GM23338 (cell line): ENCODE measurements around the gene NUP214. TPM values are rescaled to one million over a fixed set of nuclear protein-coding genes. Genes with fewer than 3 reads are reported as not detected.

Experiments used
- ATAC-seq: fragments of 200-7000 bp; cut with Tn5 transposase; 3 replicates; pipeline ENCODE4 v1.9.1; 2020
- DNase-seq: peaks from one replicate; pipeline ENCODE4 v3.0.0-alpha.2; 2015; ENCODE audit warnings: low spot score
- H2AFZ ChIP-seq: fragments of 200-600 bp; sonication (generic); 2 replicates; pipeline ENCODE4 v1.8.0; 2016; ENCODE audit warnings: antibody characterized with exemption, mild to moderate bottlenecking, moderate library complexity
- H3F3A ChIP-seq: fragments of 200-600 bp; sonication (generic); replicated peaks from 2 replicates; pipeline ENCODE4 v1.8.0; 2017; ENCODE audit warnings: antibody characterized with exemption, mixed run types, low read depth
- H3K27ac ChIP-seq: fragments of 200-600 bp; sonication (generic); 2 replicates; pipeline ENCODE4 v1.6.1; 2016; ENCODE audit warnings: low read depth
- H3K27me3 ChIP-seq: fragments of 200-600 bp; sonication (generic); 2 replicates; pipeline ENCODE4 v1.8.0; 2016; ENCODE audit warnings: mild to moderate bottlenecking, mixed run types, moderate library complexity; ENCODE audit not compliant: insufficient read depth
- H3K36me3 ChIP-seq: fragments of 200-600 bp; sonication (generic); 2 replicates; pipeline ENCODE4 v1.8.0; 2016; ENCODE audit warnings: mild to moderate bottlenecking; ENCODE audit not compliant: insufficient read depth
- H3K4me1 ChIP-seq: fragments of 200-600 bp; sonication (generic); 2 replicates; pipeline ENCODE4 v1.8.0; 2016; ENCODE audit warnings: mild to moderate bottlenecking, moderate library complexity; ENCODE audit not compliant: insufficient read depth
- H3K4me2 ChIP-seq: fragments of 200-600 bp; sonication (generic); 2 replicates; pipeline ENCODE4 v1.7.1; 2017; ENCODE audit warnings: mixed run types
- H3K4me3 ChIP-seq: fragments of 200-600 bp; sonication (generic); 2 replicates; pipeline ENCODE4 v1.6.1; 2016; ENCODE audit warnings: mixed run types
- H3K79me2 ChIP-seq: fragments of 200-600 bp; sonication (generic); replicated peaks from 2 replicates; pipeline ENCODE4 v1.8.0; 2017; ENCODE audit warnings: mild to moderate bottlenecking; ENCODE audit not compliant: insufficient read depth
- H3K9me2 ChIP-seq: fragments of 200-600 bp; sonication (generic); 2 replicates; pipeline ENCODE4 v1.8.0; 2017; ENCODE audit not compliant: insufficient read depth
- H4K20me1 ChIP-seq: fragments of 200-600 bp; sonication (generic); replicated peaks from 2 replicates; pipeline ENCODE4 v1.8.0; 2017; ENCODE audit warnings: mild to moderate bottlenecking; ENCODE audit not compliant: insufficient read depth
- H3K27ac Mint-ChIP-seq: 2 replicates; pipeline ENCODE4 v1.8.0; 2020; ENCODE audit warnings: inconsistent platforms, mild to moderate bottlenecking, moderate library complexity, mixed read lengths
- H3K27me3 Mint-ChIP-seq: 3 replicates; pipeline ENCODE4 v1.8.0; 2022; ENCODE audit warnings: low read depth, mild to moderate bottlenecking, moderate library complexity, mixed read lengths, inconsistent platforms; ENCODE audit not compliant: insufficient read depth, poor library complexity
- H3K36me3 Mint-ChIP-seq: 3 replicates; pipeline ENCODE4 v1.8.0; 2021; ENCODE audit warnings: low read depth, mild to moderate bottlenecking, inconsistent platforms, moderate library complexity, mixed read lengths
- H3K4me1 Mint-ChIP-seq: 3 replicates; pipeline ENCODE4 v1.8.0; 2020; ENCODE audit warnings: mild to moderate bottlenecking, inconsistent platforms, mixed read lengths
- H3K4me3 Mint-ChIP-seq: 3 replicates; pipeline ENCODE4 v1.8.0; 2021; ENCODE audit warnings: moderate library complexity, mild to moderate bottlenecking, inconsistent platforms, mixed read lengths
- H3K9me3 Mint-ChIP-seq: 3 replicates; pipeline ENCODE4 v1.8.0; 2020; ENCODE audit warnings: moderate library complexity, mild to moderate bottlenecking, inconsistent platforms, mixed read lengths
- CREB1 ChIP-seq: fragments of 250-450 bp; sonication (Bioruptor Pico); IDR thresholded peaks from 2 replicates; pipeline ENCODE4 v1.5.0; 2020; ENCODE audit warnings: low read depth, mild to moderate bottlenecking, moderate library complexity
- CTCF ChIP-seq, 2 experiments: fragments of 200-600 bp in 1 of 2; sonication (generic) in 1 of 2; conservative IDR thresholded peaks; 2 replicates each; pipeline versions ENCODE4 v1.5.1 to v1.6.1; 2016 to 2017; ENCODE audit warnings: antibody characterized with exemption in 2 of 2, low read depth in 2 of 2, mild to moderate bottlenecking in 2 of 2, moderate library complexity in 1 of 2
- ETS1 ChIP-seq: IDR thresholded peaks from 2 replicates; pipeline ENCODE4 v1.6.1; 2016; ENCODE audit warnings: antibody characterized with exemption
- EZH2 ChIP-seq: fragments of 200-600 bp; sonication (generic); IDR thresholded peaks from one replicate; pipeline ENCODE4 v1.8.0; 2017; ENCODE audit warnings: antibody characterized with exemption, mild to moderate bottlenecking, low read depth; ENCODE audit not compliant: unreplicated experiment
- EZH2phosphoT487 ChIP-seq: fragments of 200-600 bp; sonication (generic); IDR thresholded peaks from one replicate; pipeline ENCODE4 v1.8.1; 2018; ENCODE audit warnings: antibody characterized with exemption; ENCODE audit not compliant: unreplicated experiment
- NANOG ChIP-seq: IDR thresholded peaks from 2 replicates; pipeline ENCODE4 v1.6.1; 2016; ENCODE audit warnings: antibody characterized with exemption, borderline replicate concordance
- POLR2AphosphoS5 ChIP-seq: IDR thresholded peaks from 2 replicates; pipeline ENCODE4 v1.6.1; 2016; ENCODE audit warnings: antibody characterized with exemption, low read depth
- REST ChIP-seq: IDR thresholded peaks from one replicate; pipeline ENCODE4 v1.6.1; 2018; ENCODE audit warnings: antibody characterized with exemption; ENCODE audit not compliant: unreplicated experiment
- STAT1 ChIP-seq: IDR thresholded peaks from one replicate; pipeline ENCODE4 v1.6.1; 2016; ENCODE audit warnings: antibody characterized with exemption; ENCODE audit not compliant: unreplicated experiment
- ZNF114 ChIP-seq: fragments of 250-450 bp; sonication (Bioruptor Pico); IDR thresholded peaks from 2 replicates; pipeline ENCODE4 v1.5.0; 2020; ENCODE audit warnings: mild to moderate bottlenecking, moderate library complexity
- ZNF331 ChIP-seq: fragments of 250-450 bp; sonication (Bioruptor Pico); IDR thresholded peaks from 2 replicates; pipeline ENCODE4 v1.5.0; 2020; ENCODE audit warnings: low read depth, mild to moderate bottlenecking, moderate library complexity
- polyA plus RNA-seq: library from polyadenylated mRNA; unstranded; fragments of >200 nt; fragmentation: Nextera tagmentation; extraction: Ambion mirVana; gene quantifications from 2 replicates; pipeline ENCODE4 v1.2.1, GENCODE V29; 2016
- total RNA-seq: library from RNA; depleted of rRNA; stranded (reverse); fragments of >200 nt; shearing (Covaris generic); gene quantifications from 2 replicates; pipeline ENCODE4 v1.2.3, GENCODE V29; 2014

NUP214 gene
- total and polyA plus RNA-seq, 2 experiments from 2014 or later, result 36.0 to 57.0 TPM

GRCh38 chr9:131167936-131168335 is 42.5 kb downstream of the NUP214 start (continued):
- TF ChIP-seq ETS1 (no peak), CREB1 (no peak), REST (no peak), CTCF (conservative IDR thresholded peaks at IDR 0.05; ENCODE audit: low read depth in 2 of 2) (no peak), EZH2phosphoT487 (no peak), ZNF331 (CRISPR knock-in tag) (no peak), POLR2AphosphoS5 (no peak), ZNF114 (CRISPR knock-in tag) (no peak), EZH2 (no peak)

GRCh38 chr9:131169563-131170240 is 44.3 kb downstream of the NUP214 start:
- Histone ChIP-seq H3K27ac (no peak overlapping the region), H3K27me3 (no peaks in the 10 kb centered on the region), H3K4me3 (no peak overlapping the region), H3K4me1 (no peaks in the 10 kb centered on the region), H3K79me2 (no peaks in the 10 kb centered on the region; the same call in none of the 2 replicates), H3K4me2 (no peak overlapping the region), H2AFZ (no peak overlapping the region), H4K20me1 (peaks cover 4% of the 10 kb centered on the region; the same call in 1 of the 2 replicates), H3K9me2 (no peaks in the 10 kb centered on the region), H3F3A (no peaks in the 10 kb centered on the region), H3K36me3 (no peaks in the 10 kb centered on the region)
- H3K27me3 Mint-ChIP-seq, result no peaks in the 10 kb centered on the region
- no peak overlapping the region for H3K4me3 Mint-ChIP-seq
- H3K9me3 Mint-ChIP-seq, result no peaks in the 10 kb centered on the region
- no peaks in the 10 kb centered on the region for H3K4me1 Mint-ChIP-seq
- peaks cover 27% of the 10 kb centered on the region for H3K36me3 Mint-ChIP-seq
- DNase-seq (no peak), ATAC-seq (no peak)
- no peak overlapping the region for H3K27ac Mint-ChIP-seq
- TF ChIP-seq EZH2phosphoT487, result no peak
- no peak for TF ChIP-seq ZNF114 (CRISPR knock-in tag)
- no peak for TF ChIP-seq POLR2AphosphoS5
- TF ChIP-seq STAT1, result no peak
- no peak for TF ChIP-seq CTCF (conservative IDR thresholded peaks at IDR 0.05; ENCODE audit: low read depth in 2 of 2)
- no peak for TF ChIP-seq NANOG
